MM.1S (cell line): ENCODE data around the gene SFMBT2.
"Not testable (repeated sequence)": the region's sequence is repeated elsewhere in the genome, so short reads cannot be mapped to it uniquely, and the experiment has no call there.

Experiments used
- CTCF ChIP-seq: fragments of 300-600 bp; sonication (generic); IDR thresholded peaks from 2 replicates; pipeline ENCODE4 v1.5.1; 2016; ENCODE audit warnings: antibody characterized with exemption, low read length, mixed read lengths
- EZH2 ChIP-seq: fragments of 300-600 bp; sonication (generic); optimal IDR thresholded peaks from 2 replicates; pipeline ENCODE3; 2017; ENCODE audit warnings: low read depth, mild to moderate bottlenecking, antibody characterized with exemption, low read length, mixed read lengths
- EZH2phosphoT487 ChIP-seq: fragments of 300-600 bp; sonication (generic); IDR thresholded peaks from 2 replicates; pipeline ENCODE4 v1.6.1; 2018; ENCODE audit warnings: antibody characterized with exemption, low read length

GRCh38 chr10:7388149-7388548 is 22.7 kb downstream of the SFMBT2 start:
- TF ChIP-seq CTCF, EZH2, EZH2phosphoT487: not testable (repeated sequence)
